ENCODE data around the gene ENG. TPM values are rescaled to one million over a fixed set of nuclear protein-coding genes. Genes with fewer than 3 reads are reported as not detected.

ENG gene
- total and polyA plus RNA-seq, 2 of the 8 experiments (the other 6 are each of a cell fraction or from before 2014, with no cell fraction given): 1.8 to 4.4 TPM

DNA sequence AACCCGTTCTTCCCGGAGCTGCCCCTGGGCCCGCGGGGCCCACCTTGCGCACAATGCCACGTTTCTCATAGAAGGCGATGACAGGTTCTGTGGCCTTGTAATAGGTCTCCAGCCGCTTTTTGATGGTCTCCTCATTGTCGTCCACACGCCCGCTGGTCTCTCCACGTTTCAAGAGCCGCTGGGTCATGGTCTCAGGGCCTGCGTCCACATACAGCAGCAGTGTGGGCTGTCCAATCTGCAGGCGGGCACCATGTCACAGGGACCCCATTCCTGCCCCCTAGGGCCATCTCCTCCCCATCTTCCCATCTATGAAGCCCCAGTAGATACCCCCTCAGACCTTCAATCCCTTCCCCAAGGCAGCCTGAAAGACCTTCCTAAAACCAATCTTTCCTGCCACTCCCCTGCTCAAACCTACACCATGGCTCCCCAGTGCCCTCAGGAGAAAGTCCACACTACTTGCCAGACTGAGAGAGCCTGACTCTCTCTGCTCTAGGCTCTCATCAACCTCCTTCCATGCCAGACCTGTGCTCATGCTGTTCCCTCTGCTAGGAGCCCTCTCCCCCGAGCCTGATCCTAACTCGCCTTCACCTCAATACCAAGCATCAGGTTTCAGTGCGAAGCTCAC lies 13.9 kb upstream of the ENG start:
- H3K18ac ChIP-seq (ENCODE audit: extremely low read depth, low read length): no peak overlapping the region
- H4K91ac ChIP-seq (replicated peaks; ENCODE audit: insufficient read length, low read length): no peak overlapping the region
- H3K27me3 ChIP-seq (replicated peaks in 1 of 4; ENCODE audit: control insufficient read depth in 3 of 4, extremely low read depth in 1 of 4, insufficient read depth in 3 of 4, low read length in 3 of 4): no peaks in the 10 kb centered on the region; a peak in 1 of 7 replicates
- no peak overlapping the region for H3K4me2 ChIP-seq (ENCODE audit: insufficient read depth in 1 of 2, low read depth in 2 of 2, low read length in 2 of 2)
- no peak overlapping the region for H3K4ac ChIP-seq (replicated peaks; ENCODE audit: insufficient read length, low read depth, low read length)
- H3K9me3 ChIP-seq (ENCODE audit: insufficient read depth in 2 of 2, low read depth in 1 of 2, low read length in 1 of 2): no peaks in the 10 kb centered on the region
- peaks cover 0 to 8% (median 2%) of the 10 kb centered on the region in 4 experiments; a peak in 1 of 7 replicates for H3K4me1 ChIP-seq (replicated peaks in 1 of 4; ENCODE audit: control insufficient read depth in 3 of 4, insufficient read depth in 4 of 4, low read length in 3 of 4)
- H3K36me3 ChIP-seq (ENCODE audit: control insufficient read depth in 2 of 4, insufficient read depth in 4 of 4, low read length in 3 of 4): no peaks in the 10 kb centered on the region
- WGBS, 2 experiments (ENCODE audit: extremely low coverage in 1 of 2, insufficient coverage in 1 of 2, insufficient read length in 1 of 2, insufficient replicate concordance in 2 of 2, low coverage in 1 of 2, low lambda C conversion rate in 2 of 2, missing lambda C conversion rate in 1 of 2): 91% methylated on average over 16 of the region's 18 CpGs; no CpG with 5 or more reads in 1 of the 2 experiments
- no peak for FAIRE-seq
- H4K20me1 ChIP-seq (replicated peaks in 1 of 2; ENCODE audit: control insufficient read depth in 1 of 2, insufficient read depth in 2 of 2, low read length in 2 of 2): peaks cover 0 to 7% of the 10 kb centered on the region in 2 experiments
- no peak overlapping the region for H3K23ac ChIP-seq (ENCODE audit: insufficient read length)
- no peak overlapping the region for H3K14ac ChIP-seq (ENCODE audit: insufficient read length)
- H2BK5ac ChIP-seq (ENCODE audit: low read depth, low read length): no peak overlapping the region
- H2BK120ac ChIP-seq (replicated peaks; ENCODE audit: low read depth, low read length): no peak overlapping the region
- ChIA-PET CTCF (ENCODE audit: partially characterized antibody) (interaction anchor here (0.8 to 9.2 kb wide), 35 partner anchors 10 to 379 kb away, joined by 3 to 116 read pairs (median 10); partner anchors contain the start of genes ENG, FPGS, PTRH1 and ST6GALNAC4), POLR2A (ENCODE audit: partially characterized antibody) (interaction anchor here (1.0 to 1.7 kb wide), 9 partner anchors 9 to 147 kb away, joined by 3 to 6 read pairs (median 4); partner anchors contain the start of gene CDK9)
- no peak overlapping the region for H2AK5ac ChIP-seq (ENCODE audit: low read depth, low read length)
- H3K79me2 ChIP-seq (ENCODE audit: control insufficient read depth in 1 of 2, insufficient read depth in 2 of 2, low read length in 2 of 2): no peaks in the 10 kb centered on the region
- H3K23me2 ChIP-seq (ENCODE audit: low read depth, low read length): peaks cover 4% of the 10 kb centered on the region; the same call in 1 of the 2 replicates
- DNase-seq (ENCODE audit: low read depth in 1 of 2, low spot score in 2 of 2): no peak
- no peak overlapping the region for H2AFZ ChIP-seq (ENCODE audit: low read length)
- no peak overlapping the region for H4K5ac ChIP-seq (ENCODE audit: insufficient read length, low read depth, low read length)
- no peak overlapping the region for H3K9ac ChIP-seq (replicated peaks in 1 of 4; ENCODE audit: extremely low read depth in 1 of 4, low read depth in 3 of 4, low read length in 3 of 4)
- no peak overlapping the region; the same call in 1 of the 2 replicates for H2BK12ac ChIP-seq (ENCODE audit: low read depth, low read length)
- no peak overlapping the region for H3K56ac ChIP-seq (replicated peaks; ENCODE audit: insufficient read length, low read depth, low read length)
- no peak overlapping the region for H4K8ac ChIP-seq (ENCODE audit: extremely low read depth, insufficient read depth, low read length)
- no peaks in the 10 kb centered on the region; the same call in 1 of the 2 replicates for H3K79me1 ChIP-seq (ENCODE audit: low read depth, low read length)
- H3K27ac ChIP-seq (ENCODE audit: low read depth, low read length): no peak overlapping the region
- H2BK20ac ChIP-seq (ENCODE audit: low read length): no peak overlapping the region
- H3K4me3 ChIP-seq (ENCODE audit: extremely low read depth in 1 of 4, insufficient read depth in 2 of 4, low read depth in 3 of 4, low read length in 4 of 4): no peak overlapping the region
- H2BK15ac ChIP-seq (ENCODE audit: low read length): no peak overlapping the region
- TF ChIP-seq CTBP2 (IDR thresholded peaks at IDR 0.05; ENCODE audit: borderline replicate concordance, insufficient read depth, insufficient read length, low read length) (no peak), SP1 (IDR thresholded peaks at IDR 0.05; ENCODE audit: low read depth, low read length) (no peak), ASH2L (IDR thresholded peaks at IDR 0.05; ENCODE audit: low read length) (no peak), HDAC6 (IDR thresholded peaks at IDR 0.05; ENCODE audit: low read depth, low read length) (no peak), TAF7 (optimal IDR thresholded peaks at IDR 0.05; ENCODE audit: borderline replicate concordance, low read depth, low read length) (no peak), HDAC2 (IDR thresholded peaks at IDR 0.05; ENCODE audit: borderline replicate concordance in 1 of 2, low read depth in 2 of 2, low read length in 2 of 2) (no peak), BACH1 (IDR thresholded peaks at IDR 0.05; ENCODE audit: low read length) (no peak), RFX5 (IDR thresholded peaks at IDR 0.05; ENCODE audit: borderline replicate concordance, low read depth, low read length) (no peak), SAP30 (IDR thresholded peaks at IDR 0.05; ENCODE audit: insufficient read depth, insufficient replicate concordance, low read length) (no peak), EGR1 (IDR thresholded peaks at IDR 0.05; ENCODE audit: borderline replicate concordance, low read depth, low read length) (no peak), RBBP5 (IDR thresholded peaks at IDR 0.05; ENCODE audit: borderline replicate concordance, low read depth, low read length) (no peak)
- TF ChIP-seq, protein P1, sequence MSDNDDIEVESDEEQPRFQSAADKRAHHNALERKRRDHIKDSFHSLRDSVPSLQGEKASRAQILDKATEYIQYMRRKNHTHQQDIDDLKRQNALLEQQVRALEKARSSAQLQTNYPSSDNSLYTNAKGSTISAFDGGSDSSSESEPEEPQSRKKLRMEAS (IDR thresholded peaks at IDR 0.05): no peak
